HG03196 (cell line): Measurements from ENCODE around the gene STX8.
"Not testable (repeated sequence)": the region's sequence is repeated elsewhere in the genome, so short reads cannot be mapped to it uniquely, and the experiment has no call there.

ENCODE experiments used
- ATAC-seq: cut with Tn5 transposase; IDR thresholded peaks from one replicate; pipeline ENCODE4 v1.9.1; 2021; ENCODE audit not compliant: unreplicated experiment

Gene STX8

GRCh38 chr17:9408381-9408780, 167.2 kb downstream of the STX8 start:
- no peak for ATAC-seq

DNA sequence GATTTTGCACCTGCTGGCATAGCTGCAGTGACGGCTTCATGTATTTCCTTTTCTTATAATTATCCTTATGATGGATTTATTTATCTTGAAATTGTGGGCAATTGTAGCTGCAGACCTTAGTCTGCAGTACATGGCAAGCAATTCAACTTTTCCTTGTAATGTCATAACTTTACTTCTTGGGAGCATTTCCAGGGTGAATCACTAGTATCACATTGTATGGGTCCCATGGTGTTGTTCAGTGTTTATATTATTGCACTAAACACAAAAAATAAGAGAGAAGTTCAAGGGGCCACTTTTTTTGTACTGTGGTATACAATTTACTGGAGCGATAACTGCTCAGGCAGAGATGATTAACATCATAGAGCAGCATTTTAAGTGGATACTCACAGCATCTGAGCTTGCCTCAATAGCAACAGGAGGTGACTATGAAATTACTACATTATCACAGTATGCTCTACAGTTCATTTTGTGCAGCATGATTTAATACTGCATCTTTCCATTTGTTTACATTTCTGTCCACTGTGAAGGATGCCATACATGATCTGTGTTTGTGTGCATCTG, 169.5 kb downstream of the STX8 start:
- no peak for ATAC-seq

DNA sequence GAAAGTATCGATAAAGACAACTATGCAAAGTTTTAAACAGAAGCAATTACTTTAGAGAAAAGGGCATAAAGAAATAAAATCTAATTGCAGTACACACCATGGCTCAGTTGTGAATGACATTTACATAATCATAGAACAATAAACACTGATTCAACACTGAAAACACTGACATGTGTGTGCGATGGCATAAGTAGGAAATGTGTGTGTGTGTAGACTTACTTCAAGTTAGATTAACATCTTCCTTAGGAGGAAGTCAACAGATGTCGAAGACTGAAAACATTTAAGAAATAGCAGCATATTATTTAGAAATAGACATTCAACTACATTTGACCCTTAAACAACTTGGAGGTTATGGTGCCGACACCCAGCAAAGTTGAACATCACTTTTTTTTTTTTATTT, 172.4 kb downstream of the STX8 start:
- no peak for ATAC-seq

DNA sequence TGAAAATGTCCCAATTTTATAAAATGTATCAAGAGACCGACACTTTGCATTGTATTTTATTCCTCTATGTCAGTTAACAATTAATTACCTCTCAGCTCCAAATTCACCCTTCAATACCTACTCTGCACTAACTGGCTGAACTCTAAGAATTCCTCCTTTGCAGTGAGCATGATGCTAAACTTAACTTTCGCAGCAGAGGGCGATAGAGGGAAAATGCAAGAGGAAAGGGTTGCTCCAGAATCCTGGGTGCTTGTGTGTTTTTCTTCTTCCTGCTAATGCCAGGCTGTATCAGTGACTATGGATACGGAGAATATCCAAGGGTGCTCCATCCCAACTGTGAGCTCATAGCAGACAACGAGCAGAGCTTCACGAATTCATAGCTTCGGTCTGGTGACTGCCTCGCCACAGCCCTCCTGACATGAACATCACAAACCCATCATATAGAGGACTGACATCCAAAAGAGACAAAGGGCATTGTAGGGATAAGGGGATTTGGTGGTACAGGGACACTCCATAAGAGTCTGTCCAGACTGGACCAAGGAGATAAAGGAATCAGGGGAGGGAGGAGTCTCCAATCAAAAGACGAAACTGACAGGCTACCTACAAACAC, 172.9 kb downstream of the STX8 start:
- no peak for ATAC-seq

GRCh38 chr17:9401434-9401833, 174.2 kb downstream of the STX8 start:
- ATAC-seq, result no peak

DNA sequence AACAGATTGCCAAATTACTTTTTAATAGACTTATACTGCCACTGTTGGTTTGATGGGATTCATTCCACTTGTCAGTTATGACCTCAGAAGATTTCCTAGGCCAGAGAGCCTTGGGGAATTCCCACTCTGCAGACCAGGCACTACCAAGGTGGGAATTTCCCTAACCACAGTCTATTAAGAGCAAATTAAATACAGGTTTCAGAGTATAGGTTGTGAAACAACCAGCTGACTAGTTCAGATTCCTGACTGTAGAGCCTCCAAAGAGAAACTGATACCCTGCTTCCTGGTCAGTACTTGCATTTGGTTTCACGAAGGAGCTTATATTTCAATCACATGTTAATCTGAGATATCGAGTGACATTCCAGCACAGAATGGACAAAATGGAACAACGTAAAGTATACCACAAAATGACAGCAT, 186.5 kb downstream of the STX8 start:
- ATAC-seq, result peak; percentile 84

GRCh38 chr17:9386401-9386800, 189.2 kb downstream of the STX8 start:
- ATAC-seq, result no peak

DNA sequence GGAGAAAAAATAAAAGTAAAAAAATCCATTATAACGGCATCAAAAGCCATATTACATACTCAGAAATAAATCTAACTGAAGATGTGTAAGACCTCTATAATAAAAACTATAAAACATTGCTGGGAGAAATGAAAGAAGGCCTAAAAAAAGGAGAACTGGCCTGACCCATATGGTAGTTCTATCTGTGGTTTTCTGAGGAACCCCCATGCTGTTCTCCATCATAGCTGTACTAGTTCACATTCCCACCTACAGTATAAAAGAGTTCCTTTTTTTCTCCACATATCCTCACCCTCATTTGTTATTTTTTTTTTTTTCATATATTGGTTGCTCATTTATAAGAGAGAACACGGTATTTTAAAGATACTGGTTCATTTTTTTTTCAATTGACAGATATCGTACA, 191.8 kb downstream of the STX8 start:
- ATAC-seq, result no peak

DNA sequence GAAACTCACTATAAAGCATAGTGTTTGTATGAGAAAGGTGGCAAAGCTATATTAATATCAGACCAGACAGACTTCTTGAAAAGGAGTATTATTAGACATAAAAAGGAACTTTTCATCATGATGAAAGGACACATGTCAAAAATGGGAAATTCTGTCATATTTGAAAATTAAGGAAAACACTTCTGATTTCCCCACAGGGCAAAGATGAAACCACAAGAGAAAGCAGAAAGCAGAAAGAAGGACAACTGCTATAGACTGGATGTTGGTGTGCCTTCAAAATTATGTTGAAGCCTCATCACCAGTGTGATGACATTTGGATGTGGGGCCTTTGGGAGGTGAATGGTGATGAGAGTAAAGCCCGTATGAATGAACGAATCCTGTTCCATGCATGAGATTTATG, 193.0 kb downstream of the STX8 start:
- ATAC-seq, result no peak

DNA sequence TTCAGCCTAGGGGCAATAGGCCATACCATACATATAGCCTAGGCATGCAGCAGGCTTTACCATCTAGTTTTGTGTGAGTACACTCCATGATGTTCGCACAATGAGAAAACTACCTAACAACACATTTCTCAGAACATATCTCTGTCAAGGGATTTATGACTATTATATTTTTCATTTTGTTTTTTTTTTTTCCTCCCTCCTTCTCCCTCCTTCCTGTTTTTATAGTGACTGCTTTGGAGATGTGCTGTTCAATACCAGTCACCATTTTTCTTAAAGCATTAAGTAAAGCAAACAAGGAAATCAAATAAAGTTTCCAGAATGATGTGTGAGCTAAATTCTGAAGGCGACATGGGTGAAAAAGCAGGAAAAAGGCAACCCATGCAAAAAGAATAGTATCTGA, 194.6 kb downstream of the STX8 start:
- no peak for ATAC-seq

- ATAC-seq, result no peak
These were observed 195.3 kb downstream of the STX8 start for GRCh38 chr17:9380361-9380760.

DNA sequence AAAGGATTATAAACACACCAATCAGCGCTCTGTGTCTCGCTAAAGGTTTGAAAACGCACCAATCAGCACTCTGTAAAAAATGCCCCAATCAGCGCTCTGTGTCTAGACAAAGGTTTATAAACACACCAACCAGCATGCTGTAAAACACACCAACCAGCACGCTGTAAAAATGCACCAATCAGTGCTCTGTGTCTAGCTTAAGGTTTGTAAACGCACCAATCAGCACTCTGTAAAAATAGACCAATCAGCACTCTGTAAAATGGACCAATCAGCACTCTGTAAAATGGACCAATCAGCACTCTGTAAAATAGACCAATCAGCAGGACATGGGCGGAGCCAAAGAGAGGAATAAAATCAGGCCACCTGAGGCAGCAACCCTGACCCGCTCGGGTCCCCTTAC, 199.4 kb downstream of the STX8 start:
- not testable (repeated sequence) for ATAC-seq

DNA sequence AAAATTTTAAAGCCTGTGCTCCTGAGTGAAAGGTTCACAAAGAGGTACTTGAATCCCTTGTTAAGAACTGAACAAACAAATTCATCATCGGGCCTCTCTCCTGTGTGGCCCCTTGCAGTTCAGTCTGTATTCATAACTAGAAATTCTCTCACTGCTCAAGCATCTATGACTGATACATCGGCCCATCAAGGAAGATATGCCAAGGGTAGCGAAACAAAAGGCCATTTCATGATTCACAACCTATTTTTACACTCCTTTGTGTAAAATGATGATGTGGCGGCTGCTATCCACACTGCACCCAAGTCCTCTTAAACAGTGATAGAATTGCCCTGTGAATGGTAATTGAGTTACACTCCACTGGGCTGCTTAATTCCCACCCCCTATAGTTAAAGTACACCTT, 204.6 kb downstream of the STX8 start:
- peak; percentile 45 for ATAC-seq

- ATAC-seq, result no peak
These were observed 205.2 kb downstream of the STX8 start for GRCh38 chr17:9370467-9370866.

DNA sequence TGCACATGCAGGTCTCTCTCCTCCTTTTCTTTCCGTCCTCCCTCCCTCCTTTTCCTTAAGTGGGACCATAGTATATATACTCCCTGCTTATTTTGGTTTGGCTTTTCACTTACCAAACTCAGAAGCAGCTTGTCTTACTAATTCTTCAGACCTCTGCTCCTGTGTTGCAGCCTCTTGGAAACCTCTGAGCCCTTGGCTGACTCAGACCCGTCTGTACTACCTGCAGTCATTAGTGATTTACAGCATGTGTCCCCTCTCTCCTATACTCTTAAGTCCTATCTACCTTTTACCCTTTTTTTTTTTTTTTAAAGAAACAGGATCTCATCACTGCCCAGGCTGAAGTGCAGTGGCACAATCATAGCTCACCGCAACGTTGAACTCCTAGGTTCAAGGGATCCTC, 207.0 kb downstream of the STX8 start:
- no peak for ATAC-seq

DNA sequence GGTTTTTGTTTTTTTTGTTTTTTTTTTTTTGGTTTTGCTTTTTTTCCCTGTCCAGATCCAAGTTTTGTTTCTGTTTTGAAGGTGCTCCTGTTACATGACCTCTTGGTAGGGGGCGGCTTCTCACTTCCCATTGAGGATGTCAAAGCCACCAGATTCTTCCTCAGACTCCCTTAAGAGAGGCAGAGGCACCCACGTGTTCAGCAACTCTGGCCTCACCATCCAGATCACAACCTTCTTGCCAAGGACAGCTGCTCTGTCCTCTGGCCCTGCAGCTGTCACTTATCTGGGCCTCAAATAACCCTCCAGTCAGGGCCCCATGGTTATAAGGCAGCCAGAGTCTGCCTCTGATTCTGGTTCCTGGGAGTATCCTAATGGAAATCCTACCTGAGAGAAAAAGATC, 208.5 kb downstream of the STX8 start:
- ATAC-seq, result no peak

DNA sequence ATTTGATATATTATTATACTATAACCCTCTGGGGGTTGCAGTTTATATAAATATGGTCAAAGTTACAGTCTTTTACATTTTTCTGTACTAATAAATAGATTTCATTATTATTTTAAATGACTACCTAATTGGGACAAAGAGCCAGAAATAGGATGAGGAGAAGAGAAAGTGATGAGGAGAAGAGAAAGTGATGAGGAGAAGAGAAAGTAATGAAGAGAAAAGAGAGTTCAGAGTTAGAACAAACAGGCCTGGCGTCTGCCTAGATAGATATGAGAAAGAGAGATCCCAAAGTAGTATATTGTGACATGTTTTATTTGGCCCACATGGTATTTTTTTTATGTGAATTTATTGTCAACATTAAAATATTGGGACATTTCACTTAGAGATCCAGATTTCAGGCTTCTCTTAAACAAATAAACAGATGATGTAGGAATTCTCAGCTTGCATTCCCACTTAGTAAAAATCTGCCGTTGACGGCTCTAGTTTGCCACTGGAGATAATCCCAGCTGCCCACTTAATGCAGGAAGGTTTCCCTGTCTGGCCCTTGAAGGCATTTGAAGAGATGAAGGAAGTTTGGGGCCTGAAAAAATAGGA, 210.7 kb downstream of the STX8 start:
- no peak for ATAC-seq

DNA sequence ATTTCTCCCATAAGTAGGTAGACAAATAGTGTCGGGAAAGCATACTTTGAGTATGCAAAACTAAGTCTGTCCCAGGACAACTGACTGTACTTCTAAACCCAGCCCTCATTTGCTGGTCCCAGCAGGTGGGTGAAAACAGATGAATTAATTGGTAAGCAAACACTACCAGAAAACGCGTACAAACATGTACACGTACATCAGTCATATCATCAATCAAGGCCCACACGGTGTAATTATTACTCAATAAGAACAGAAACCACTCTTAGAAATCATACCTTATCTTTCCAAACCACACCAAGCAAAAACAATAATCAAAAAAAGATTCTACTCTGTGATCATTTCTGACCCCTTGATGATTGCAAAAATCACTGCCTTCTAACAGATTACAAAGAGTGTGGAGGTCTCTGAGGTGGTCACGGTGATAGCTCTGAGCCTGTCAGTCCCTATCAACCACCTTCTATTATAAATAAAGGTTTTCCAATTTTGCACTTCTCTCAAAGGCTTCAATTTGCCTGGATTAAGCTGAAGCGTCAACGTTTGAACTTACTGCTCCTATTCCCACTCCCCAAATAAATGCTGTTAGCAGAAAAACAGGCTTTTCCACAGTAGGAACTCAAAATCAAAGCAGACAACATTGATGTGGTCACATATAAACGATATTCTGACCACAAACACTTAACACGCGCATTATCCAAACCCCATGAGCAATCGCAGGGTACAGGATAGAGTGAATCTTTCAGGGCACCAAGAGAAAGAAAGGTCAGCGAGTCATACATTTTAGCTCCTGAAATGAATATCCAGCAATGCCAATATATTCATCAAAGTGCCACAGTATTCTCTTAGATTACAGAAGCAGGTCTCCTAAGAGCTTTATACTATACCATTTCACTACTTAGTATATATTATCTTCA, 211.9 kb downstream of the STX8 start:
- no peak for ATAC-seq

DNA sequence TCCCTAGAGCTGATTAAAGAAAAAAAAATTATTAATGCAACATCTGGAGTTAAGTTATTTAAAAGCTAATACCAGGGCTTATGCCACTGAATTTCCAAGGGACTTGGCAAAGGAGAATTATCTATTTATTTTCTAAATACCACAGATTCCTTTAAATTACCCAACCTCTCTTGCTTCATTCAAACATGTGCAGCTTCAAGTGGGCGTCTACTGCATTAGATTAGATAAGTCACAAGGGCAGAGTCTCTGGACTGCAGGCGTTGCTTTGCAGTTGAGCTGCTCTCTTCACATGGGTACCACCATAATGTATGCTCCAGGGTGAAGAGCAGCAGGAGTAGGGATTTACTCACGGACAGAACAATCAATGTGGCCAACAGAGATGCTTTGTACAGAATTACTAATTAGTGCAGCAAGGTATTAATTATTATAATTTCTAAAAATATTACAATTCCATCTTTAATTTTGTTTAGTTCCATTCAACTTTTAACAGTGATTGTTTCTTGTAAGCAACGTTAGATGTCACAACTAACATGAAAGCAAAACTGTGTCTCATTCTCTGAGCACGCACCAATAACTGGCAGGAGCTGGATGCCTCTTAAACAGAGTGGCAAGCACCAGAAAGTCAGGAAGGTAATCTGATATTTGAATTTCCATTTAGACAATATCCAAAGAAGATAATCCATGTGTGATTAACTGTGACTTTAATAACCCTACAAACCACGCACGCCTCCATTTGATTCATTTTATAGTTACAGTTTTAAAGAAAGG, 214.2 kb downstream of the STX8 start:
- ATAC-seq, result no peak

DNA sequence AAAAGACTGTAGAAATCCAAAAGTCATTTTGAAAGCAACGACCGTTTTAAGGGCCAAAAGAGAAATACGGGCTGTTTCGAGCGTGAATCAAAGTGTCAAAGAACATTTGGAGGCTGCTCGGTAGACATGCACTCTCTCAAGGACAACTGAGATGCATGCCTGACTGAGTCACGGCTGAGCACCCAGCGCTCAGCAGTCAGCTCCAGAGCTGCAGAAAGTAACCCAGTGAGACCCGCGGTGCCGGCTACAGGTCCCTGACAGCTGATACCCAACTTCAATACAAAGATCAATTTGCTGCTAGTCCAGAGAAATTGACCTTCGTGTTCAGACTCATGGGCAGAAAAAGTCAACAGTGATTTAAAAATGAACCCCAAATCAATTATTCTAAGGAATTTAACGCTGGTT, 214.9 kb downstream of the STX8 start:
- no peak for ATAC-seq

DNA sequence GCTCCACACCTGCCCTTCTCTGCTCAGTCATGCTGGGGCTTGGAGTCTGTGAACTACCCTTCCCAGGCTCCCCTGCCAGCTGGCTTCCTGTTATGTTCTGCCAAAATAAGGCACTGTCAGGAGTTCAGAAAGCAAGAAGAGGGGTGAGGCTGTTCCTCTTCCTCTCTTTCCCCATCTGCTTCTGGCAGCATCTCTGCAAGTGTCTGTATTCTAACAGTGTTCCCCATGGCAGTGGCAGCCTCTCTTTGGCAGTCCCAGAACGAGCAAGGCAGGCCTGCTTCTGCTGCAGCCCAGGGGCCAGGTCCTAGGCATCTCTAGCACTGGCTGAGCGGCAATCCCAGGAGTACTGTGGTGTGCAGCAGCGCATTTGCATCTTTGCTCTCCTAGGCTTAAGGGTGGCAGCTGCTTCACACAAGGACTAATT, 219.1 kb downstream of the STX8 start:
- ATAC-seq, result no peak
